WI38 (cell line): Measurements from ENCODE around the gene ZNF48.

Source experiments
- H3K4me3 ChIP-seq: 2 replicates; pipeline ENCODE4 v1.5.1; 2011; ENCODE audit warnings: low read depth, mild to moderate bottlenecking, control low read depth, low read length
- CTCF ChIP-seq: IDR thresholded peaks from 2 replicates; pipeline ENCODE4 v1.5.1; 2012; ENCODE audit warnings: low read depth, mild to moderate bottlenecking, control low read depth, low read length

The ZNF48 gene

GRCh38 chr16:30429418-30429677 lies 34.1 kb downstream of the ZNF48 start:
- H3K4me3 ChIP-seq: peak overlapping the region; percentile 79
- no peak for TF ChIP-seq CTCF

GRCh38 chr16:30429678-30430427 lies 34.6 kb downstream of the ZNF48 start, which contains the start of gene DCTPP1:
Gene DCTPP1 (minus strand): TSS chr16:30430030. CDS start chr16:30429980, 50 bp downstream.
- peak; percentile 19; the same call in 1 of the 2 replicates for TF ChIP-seq CTCF
- H3K4me3 ChIP-seq: peak within 1 kb of the TSS; percentile 79

GRCh38 chr16:30430428-30430970 lies 35.3 kb downstream of the ZNF48 start:
- no peak for TF ChIP-seq CTCF
- peak overlapping the region; percentile 79 for H3K4me3 ChIP-seq

GRCh38 chr16:30434852-30435251 lies 39.6 kb downstream of the ZNF48 start:
- no peak overlapping the region for H3K4me3 ChIP-seq
- no peak for TF ChIP-seq CTCF

- no peak for TF ChIP-seq CTCF
- no peak overlapping the region for H3K4me3 ChIP-seq
Observed at GRCh38 chr16:30437511-30438046, 42.4 kb downstream of the ZNF48 start.

GRCh38 chr16:30438835-30439234 lies 43.6 kb downstream of the ZNF48 start:
- H3K4me3 ChIP-seq: no peak overlapping the region
- no peak for TF ChIP-seq CTCF

- no peak for TF ChIP-seq CTCF
- no peak overlapping the region for H3K4me3 ChIP-seq
Observed at GRCh38 chr16:30439720-30440348, 44.6 kb downstream of the ZNF48 start.
